Kasumi-1 (cell line): ENCODE results near the gene MMP19.

ENCODE experiments used
- DNase-seq, 2 experiments: peaks; one replicate each; lab custom pipeline; 2025; lab: John Stamatoyannopoulos, UW

The MMP19 gene

DNA sequence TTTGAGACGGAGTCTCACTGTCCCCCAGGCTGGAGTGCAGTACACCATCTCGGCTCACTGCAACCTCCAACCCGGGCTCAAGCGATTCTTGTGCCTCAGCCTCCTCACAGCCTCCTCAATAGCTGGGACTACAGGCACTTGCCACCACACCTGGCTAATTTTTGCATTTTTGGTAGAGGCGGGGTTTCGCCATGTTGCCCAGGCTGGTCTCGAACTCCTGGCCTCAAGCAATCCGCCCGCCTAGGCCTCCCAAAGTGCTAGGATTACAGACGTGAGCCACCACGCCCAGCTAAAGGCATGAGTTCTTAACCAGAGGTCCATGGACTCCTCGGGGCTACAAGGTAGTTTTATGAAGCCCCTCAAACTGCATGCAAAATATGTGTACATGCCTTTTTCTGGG is 27.3 kb downstream of the MMP19 start:
- DNase-seq = no peak

DNA sequence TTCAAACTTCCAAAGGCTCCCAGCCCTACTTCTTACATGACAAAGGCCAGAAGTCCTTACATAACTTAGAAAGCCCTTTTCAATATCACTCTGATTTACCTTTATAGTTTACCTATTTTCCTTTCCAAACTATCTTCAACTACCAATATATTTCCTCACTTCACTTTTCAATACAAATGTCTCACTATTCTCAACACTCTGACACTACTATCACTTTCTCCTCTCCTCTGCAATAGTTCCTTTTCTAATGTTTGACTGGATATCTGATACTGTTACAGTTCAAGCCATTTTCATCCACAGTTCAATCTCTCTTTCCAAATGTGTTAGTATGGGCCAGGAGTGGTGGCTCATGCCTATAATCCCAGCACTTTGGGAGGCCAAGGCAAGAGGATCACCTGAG is 28.5 kb downstream of the MMP19 start:
- no peak for DNase-seq

DNA sequence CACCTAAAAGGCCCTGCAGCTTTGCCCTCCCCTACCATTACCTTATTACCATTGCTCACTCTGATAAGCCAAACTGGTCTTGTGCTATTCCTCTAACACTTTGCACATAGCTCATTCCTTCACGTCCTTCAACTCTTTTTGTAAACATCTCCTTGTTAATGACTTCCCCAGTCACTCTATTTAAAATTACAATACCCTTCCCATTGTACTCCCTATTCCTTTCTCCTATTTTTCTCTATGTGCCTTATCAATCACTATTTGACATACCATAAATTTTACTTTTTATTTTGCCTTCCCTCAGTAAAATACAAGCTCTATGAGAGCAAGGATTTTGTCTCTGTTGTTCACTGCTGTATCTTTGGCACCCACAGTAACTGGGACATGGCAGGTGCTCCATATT is 30.6 kb downstream of the MMP19 start:
- no peak for DNase-seq

DNA sequence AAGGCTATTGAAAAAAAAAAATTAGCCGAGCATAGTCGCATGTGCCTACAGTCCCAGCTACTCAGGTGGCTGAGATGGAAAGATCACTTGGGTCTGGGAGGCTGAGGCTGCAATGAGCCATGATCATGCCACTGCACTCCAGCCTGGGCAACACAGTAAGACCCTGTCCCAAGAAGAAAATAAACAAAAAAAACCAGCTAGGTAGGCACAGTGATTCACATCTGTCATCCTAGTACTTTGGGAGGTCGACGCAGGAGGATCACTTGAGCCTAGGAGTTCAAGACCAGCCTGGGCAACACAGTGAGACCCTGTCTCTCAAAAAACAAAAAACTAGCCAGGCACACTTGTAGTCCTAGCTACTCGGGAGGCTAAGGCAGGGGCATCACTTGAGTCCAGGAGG is 33.5 kb downstream of the MMP19 start:
- no peak for DNase-seq

DNA sequence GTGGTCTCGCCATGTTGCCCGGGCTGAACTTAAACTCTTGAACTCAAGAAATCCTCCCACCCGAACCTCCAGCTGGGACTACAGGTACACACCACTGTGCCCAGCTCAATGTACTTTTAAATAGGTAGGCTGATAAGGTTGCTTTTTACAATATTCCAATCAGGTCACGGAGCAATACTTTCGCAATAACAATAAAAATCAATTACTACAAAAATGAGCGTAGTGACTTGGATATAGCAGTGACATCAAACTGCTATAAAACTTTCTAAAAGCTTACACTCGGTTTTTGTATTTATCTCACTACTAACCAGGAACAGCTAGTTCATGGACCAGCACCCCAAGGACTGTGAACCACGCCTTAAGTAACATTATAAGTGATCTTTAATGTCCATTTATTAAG is 35.8 kb downstream of the MMP19 start:
- DNase-seq = no peak

DNA sequence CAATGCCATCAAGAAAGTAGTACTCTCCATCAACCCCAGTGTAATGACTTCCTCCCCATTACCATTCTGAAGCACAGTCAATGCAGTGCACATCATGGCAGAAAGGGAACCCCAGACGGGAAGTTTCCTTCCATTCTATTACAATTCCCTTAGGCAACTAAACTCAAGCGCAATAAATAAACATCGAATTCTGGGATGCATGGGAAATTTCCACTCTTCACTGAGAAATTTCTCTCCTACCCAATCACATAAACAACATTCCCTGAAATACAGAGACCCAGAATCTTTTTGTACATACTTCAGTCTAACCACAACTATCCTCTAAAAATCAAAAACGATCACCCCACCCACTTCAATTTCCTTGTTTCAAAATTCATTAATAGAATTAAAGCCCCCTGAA is 45.2 kb downstream of the MMP19 start:
- DNase-seq = no peak

DNA sequence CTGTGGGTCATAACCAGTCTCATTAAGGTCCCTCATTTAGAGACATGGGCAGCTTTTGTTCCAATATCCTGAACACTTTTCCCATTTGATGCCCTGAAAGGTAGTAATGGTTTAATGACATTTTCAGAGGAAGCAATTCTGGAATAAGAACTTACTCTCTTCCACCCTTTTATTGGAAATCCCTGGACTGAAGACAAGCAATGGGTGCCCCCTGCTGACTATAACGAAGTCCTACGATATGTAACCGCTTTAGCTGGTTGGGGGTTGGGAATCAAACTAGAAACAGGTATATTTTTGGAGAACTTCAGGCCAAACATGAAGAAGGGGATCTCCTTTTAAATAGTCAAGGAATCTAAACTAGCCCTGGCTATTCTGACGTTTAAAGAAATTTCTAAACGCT is 45.7 kb downstream of the MMP19 start:
- DNase-seq = peak; percentile 53 to 58

DNA sequence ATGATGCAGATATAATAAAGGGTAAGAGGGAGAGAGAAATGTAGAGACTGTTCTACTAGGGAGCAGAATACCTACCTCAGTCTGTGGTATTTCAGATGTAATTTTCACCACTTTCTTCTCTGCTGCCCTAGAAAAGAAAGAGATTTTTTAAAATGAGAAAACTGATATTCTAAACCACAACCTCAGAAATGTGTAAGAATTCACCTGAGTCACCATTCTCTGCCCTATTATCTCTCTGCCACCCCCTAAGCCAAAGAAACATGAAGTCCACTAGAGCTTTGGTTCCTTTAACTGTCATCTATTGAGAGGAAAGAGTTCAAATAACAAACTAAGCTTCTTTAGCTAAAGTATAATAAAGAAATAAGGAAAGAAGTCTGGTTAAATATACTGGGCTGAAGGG is 46.8 kb downstream of the MMP19 start:
- DNase-seq = no peak

DNA sequence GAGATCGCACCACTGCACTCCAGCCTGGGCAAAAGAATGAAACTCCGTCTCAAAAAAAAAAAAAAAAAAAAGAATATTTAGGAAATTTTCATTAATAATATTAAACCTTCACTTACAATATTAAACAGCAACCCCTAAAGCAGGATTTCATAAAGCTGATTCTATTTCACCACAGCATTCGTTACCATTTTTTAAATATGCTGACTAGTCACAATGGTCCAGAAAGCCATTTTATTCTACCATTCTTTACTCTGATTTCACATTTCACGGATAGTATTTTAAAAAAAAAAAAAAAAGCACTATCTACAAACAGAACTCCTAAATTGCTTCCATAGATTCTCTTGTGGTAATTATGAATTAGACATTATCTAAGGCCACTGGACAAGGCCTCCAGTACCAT is 52.8 kb downstream of the MMP19 start:
- DNase-seq = no peak

DNA sequence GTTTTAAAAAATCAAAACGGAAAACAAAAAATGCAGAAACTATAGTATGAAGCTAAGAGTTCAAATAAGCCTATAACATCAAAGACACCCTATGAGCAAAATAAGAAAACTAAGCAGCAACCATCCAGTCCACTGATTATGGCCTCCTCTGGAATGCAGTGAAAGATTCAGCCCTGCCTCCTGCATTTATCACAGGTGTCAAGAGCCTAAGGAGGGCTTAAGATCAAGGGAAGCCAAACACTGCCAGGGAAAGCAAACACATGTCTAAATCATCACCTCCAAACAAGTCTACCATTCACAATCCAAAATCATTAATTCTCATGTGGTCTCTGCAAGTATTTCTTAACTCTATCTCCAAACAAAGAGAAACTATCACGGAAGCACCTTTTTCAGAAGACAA is 53.6 kb downstream of the MMP19 start:
- DNase-seq = no peak

DNA sequence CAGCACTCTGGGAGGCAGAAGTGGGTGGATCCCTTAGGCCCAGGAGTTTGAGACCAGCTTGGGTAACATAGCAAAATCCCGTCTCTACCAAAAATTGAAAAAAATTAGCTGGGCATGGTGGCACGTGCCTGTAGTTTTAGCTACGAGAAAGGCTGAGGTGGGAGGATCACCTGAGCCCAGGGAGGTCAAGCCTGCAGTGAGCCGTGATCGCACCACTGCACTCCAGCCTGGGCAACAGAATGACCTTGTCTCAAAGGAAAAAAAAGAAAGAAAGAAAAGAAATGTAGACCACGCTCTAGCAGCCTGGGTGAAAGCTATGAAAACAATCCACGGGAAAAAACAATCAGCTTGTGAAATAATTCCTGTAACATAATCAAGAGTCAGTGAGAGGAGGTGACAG is 54.2 kb downstream of the MMP19 start:
- no peak for DNase-seq
